HEK293 (cell line): Measurements from ENCODE around the gene LAMTOR4.

Source experiments
- CTCF ChIA-PET: fragments of 350-600 bp; formaldehyde crosslinking; extraction: SDS; loops from one replicate; lab custom pipeline; 2021; ENCODE audit warnings: antibody characterized with exemption; lab: Yijun Ruan, JAX
- POLR2A ChIA-PET: fragments of 300-600 bp; formaldehyde crosslinking; extraction: SDS; loops from one replicate; lab custom pipeline; 2020; ENCODE audit warnings: antibody characterized with exemption, inconsistent platforms; lab: Yijun Ruan, JAX
- H3K27ac ChIP-seq: fragments of 200-500 bp; sonication (Bioruptor generic); 2 replicates; pipeline ENCODE4 v1.5.1; 2014; ENCODE audit warnings: low read depth, low read length, control low read depth, inconsistent platforms; ENCODE audit errors: extremely low read depth
- H3K36me3 ChIP-seq, 2 experiments: fragments of 200-500 bp in 1 of 2; sonication (Bioruptor generic) in 1 of 2; 1 replicate in 1 of 2; 2 replicates in 1 of 2; pipeline ENCODE4 v1.5.1; 2014 to 2017; ENCODE audit warnings: inconsistent platforms in 2 of 2, low read length in 2 of 2; ENCODE audit not compliant: control insufficient read depth in 2 of 2, insufficient read depth in 1 of 2
- H3K4me1 ChIP-seq: fragments of 200-500 bp; sonication (Bioruptor generic); 2 replicates; pipeline ENCODE4 v1.5.1; 2014; ENCODE audit warnings: mild to moderate bottlenecking, low read length, inconsistent platforms; ENCODE audit not compliant: control insufficient read depth, insufficient read depth
- H3K4me3 ChIP-seq: 2 replicates; pipeline ENCODE4 v1.5.1; 2011; ENCODE audit warnings: low read depth, mild to moderate bottlenecking, control low read depth, low read length, moderate library complexity
- H3K9me3 ChIP-seq: fragments of 200-500 bp; sonication (Bioruptor generic); 2 replicates; pipeline ENCODE4 v1.5.1; 2014; ENCODE audit warnings: low read depth, low read length, inconsistent platforms; ENCODE audit not compliant: control insufficient read depth, insufficient read depth
- PRDM10 ChIP-seq: fragments of 450-650 bp; formaldehyde crosslinking; IDR thresholded peaks from 2 replicates; pipeline ENCODE4 v1.5.1; 2016; ENCODE audit warnings: missing biosample characterization, missing genetic modification characterization
- PRDM2 ChIP-seq: fragments of 450-650 bp; formaldehyde crosslinking; IDR thresholded peaks from 2 replicates; pipeline ENCODE4 v1.5.1; 2016; ENCODE audit warnings: missing biosample characterization, missing genetic modification characterization, borderline replicate concordance
- SP2 ChIP-seq: fragments of 450-650 bp; formaldehyde crosslinking; IDR thresholded peaks from 2 replicates; pipeline ENCODE4 v1.5.1; 2016; ENCODE audit warnings: missing biosample characterization, missing genetic modification characterization
- TCF7L2 ChIP-seq: IDR thresholded peaks from 2 replicates; pipeline ENCODE4 v1.6.1; 2011; ENCODE audit warnings: low read depth, mild to moderate bottlenecking, inconsistent platforms, low read length, moderate library complexity, borderline replicate concordance
- ZNF138 ChIP-seq: fragments of 450-650 bp; formaldehyde crosslinking; IDR thresholded peaks from 2 replicates; pipeline ENCODE4 v1.5.1; 2016; ENCODE audit warnings: missing biosample characterization, missing genetic modification characterization, borderline replicate concordance
- ZNF18 ChIP-seq: fragments of 450-650 bp; formaldehyde crosslinking; IDR thresholded peaks from 2 replicates; pipeline ENCODE4 v1.5.1; 2016; ENCODE audit warnings: missing biosample characterization, missing genetic modification characterization
- ZNF350 ChIP-seq: fragments of 450-650 bp; formaldehyde crosslinking; IDR thresholded peaks from 2 replicates; pipeline ENCODE4 v1.5.0; 2017; ENCODE audit warnings: missing biosample characterization, mild to moderate bottlenecking, missing genetic modification characterization
- ZNF398 ChIP-seq: fragments of 450-650 bp; formaldehyde crosslinking; IDR thresholded peaks from 2 replicates; pipeline ENCODE4 v1.5.1; 2017; ENCODE audit warnings: missing biosample characterization, missing genetic modification characterization
- ZNF513 ChIP-seq: fragments of 450-650 bp; IDR thresholded peaks from 2 replicates; pipeline ENCODE4 v1.5.1; 2018; ENCODE audit warnings: missing biosample characterization, missing genetic modification characterization

LAMTOR4 gene

GRCh38 chr7:100154651-100155491 is 6.2 kb downstream of the LAMTOR4 start (continued):
- no peak for TF ChIP-seq PRDM2 (tag by site-specific recombination)

GRCh38 chr7:100155553-100156317 is 7.0 kb downstream of the LAMTOR4 start:
- no peaks in the 10 kb centered on the region for H3K9me3 ChIP-seq
- TF ChIP-seq TCF7L2 (no peak), ZNF350 (tag by site-specific recombination) (no peak), ZNF138 (no peak), ZNF18 (tag by site-specific recombination) (0 out of 2 replicates have a peak, but pooled peaks have one; percentile 28), SP2 (tag by site-specific recombination) (no peak)
- TF ChIP-seq, all 188 proteins: peak for 1
- Histone ChIP-seq H3K4me3 (no peak overlapping the region), H3K36me3 (peaks cover 10 to 54% of the 10 kb centered on the region in 2 experiments; a peak in 2 of 3 replicates), H3K4me1 (no peaks in the 10 kb centered on the region), H3K27ac (no peak overlapping the region)
- ChIA-PET POLR2A (interaction anchor here (1.2 to 4.3 kb wide), 3 partner anchors 7 to 23 kb away, joined by 3 to 38 read pairs (median 3); partner anchors contain the start of genes GPC2, LAMTOR4 and STAG3), CTCF (interaction anchor here (0.6 to 1.8 kb wide), 4 partner anchors 19 to 531 kb away, joined by 3 to 5 read pairs (median 4); no protein-coding TSS in a partner anchor)

- H3K4me1 ChIP-seq: no peaks in the 10 kb centered on the region
- H3K36me3 ChIP-seq: peaks cover 9 to 53% of the 10 kb centered on the region in 2 experiments; a peak in 2 of 3 replicates
- ChIA-PET CTCF (interaction anchor here (0.5 to 1.8 kb wide), 6 partner anchors 20 to 568 kb away, joined by 3 to 5 read pairs (median 3); no protein-coding TSS in a partner anchor), POLR2A (interaction anchor here (0.6 to 4.3 kb wide), 8 partner anchors 8 to 1072 kb away, joined by 3 to 38 read pairs (median 3); partner anchors contain the start of genes GPC2, LAMTOR4, MBLAC1 and MEPCE)
- H3K27ac ChIP-seq: no peak overlapping the region
- H3K4me3 ChIP-seq: no peak overlapping the region
- H3K9me3 ChIP-seq: no peaks in the 10 kb centered on the region
- TF ChIP-seq ZNF513 (tag by site-specific recombination): no peak
- peak; percentile 75 for TF ChIP-seq PRDM10
- TF ChIP-seq ZNF398 (tag by site-specific recombination): peak; percentile 45; the same call in 1 of the 2 replicates
These were observed 7.8 kb downstream of the LAMTOR4 start for GRCh38 chr7:100156331-100157068.
